Superior temporal gyrus (tissue), 1 donor: ENCODE data around the gene COMT.
"Not testable (repeated sequence)": the region's sequence is repeated elsewhere in the genome, so short reads cannot be mapped to it uniquely, and the experiment has no call there.

Source experiments
- DNase-seq: peaks from one replicate; pipeline ENCODE4 v3.0.0-alpha.2; 2016; ENCODE audit errors: extremely low spot score

COMT gene

DNA sequence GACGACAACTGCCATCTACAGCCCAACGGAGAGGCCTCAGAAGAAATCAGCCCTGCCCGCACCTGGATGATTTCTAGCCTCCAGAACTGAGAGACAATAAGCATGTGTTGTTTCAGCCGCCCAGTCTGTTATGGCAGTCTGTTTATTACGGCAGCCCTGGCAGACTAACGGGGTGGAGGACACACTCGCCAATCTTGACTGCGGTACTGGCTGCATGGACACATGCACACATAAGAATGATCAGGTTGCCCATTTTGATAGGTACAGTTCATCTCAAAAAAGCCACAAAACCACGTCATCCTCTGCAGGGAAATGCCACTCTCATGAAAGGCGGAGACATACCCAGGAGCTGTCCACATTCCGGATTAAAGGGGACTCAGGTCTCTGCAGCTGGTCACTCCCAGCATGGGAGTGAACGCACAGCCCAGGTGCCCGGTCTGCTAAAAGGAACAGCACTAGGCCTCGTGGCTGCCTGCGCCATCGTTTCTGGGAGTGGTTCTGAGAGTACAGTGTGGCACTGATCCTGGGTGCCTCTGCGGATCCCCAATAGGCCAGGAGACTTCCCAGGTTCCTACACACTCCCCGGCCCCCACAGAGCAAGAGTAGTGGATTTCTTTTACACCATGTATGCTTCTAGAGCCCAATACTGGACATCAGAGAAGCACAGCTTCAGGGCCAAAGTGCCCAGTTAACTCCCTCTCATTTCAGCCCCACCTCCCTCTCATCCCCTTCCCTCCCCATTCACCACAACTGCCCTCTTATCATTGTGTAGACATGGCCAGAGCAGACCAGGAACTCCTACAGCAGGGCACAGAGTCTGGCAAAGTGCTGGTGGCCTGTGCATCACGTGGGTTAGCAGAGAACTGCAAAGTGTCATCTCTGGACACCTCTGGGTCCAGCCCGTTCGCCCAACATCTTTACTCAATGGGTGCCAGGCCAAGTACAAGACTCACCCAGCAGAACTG, 11.7 kb upstream of the COMT start:
- no peak for DNase-seq

DNA sequence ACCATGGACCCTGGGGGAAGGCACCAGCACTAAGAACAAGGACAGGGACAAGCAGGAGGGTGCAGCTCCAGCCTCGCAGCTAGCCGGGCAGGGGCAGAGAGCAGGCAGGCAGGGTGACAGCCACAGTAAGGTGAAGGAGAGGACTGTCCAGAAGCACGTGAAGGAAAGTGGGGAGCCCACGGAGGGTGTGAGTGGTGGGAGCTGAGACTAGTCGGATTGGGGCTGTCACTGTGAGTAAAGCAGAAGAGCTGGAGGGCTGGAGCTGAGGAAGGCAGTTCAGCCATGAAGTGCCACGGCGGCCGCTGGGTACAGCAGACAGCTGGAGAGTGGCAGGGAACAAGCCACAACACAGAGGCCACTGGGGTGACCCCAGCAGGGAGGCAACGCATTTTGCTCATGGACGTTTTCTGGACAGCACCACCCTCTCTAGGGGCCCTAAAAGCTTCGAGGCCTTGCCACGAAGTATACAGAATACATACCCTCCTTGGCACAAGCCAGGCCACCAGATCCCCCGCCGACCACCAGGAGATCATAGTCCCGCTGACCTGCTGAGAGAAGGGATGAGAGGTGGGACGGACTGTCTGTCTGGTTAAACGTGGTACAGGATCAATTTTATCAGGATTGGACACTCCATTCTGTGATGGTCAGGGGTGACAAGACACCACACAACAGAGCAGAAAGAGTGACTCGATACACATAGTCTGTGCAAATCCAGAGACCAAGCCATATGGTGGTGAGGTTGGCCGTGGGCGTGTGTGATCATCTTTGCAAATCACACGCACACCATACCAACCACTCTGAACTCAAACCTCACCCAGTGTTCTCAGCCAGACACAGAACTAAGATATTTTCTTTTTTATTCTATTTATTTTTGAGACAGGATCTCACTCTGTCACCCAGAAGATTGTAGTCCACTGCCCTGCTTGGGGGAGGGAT, 10.8 kb upstream of the COMT start:
- peak; percentile 26 for DNase-seq

DNA sequence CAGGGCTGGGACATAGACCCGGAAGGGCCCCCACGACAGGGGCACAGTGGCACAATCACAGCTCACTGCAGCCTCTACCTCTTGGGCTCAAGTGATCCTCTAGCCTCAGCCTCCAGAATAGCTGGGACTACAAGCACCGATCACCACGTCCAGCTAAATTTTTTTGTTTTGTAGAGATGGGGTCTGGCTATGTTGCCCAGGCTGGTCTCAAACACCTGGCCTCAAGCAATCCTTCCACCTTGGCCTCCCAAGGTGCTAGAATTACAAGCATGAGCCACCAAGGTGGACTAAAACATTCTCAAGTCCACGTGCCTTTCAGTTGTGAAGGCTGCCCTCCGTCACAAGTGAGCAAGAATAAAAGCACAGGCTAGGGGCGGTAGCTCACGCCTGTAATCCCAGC, 10.1 kb upstream of the COMT start:
- no peak for DNase-seq

DNA sequence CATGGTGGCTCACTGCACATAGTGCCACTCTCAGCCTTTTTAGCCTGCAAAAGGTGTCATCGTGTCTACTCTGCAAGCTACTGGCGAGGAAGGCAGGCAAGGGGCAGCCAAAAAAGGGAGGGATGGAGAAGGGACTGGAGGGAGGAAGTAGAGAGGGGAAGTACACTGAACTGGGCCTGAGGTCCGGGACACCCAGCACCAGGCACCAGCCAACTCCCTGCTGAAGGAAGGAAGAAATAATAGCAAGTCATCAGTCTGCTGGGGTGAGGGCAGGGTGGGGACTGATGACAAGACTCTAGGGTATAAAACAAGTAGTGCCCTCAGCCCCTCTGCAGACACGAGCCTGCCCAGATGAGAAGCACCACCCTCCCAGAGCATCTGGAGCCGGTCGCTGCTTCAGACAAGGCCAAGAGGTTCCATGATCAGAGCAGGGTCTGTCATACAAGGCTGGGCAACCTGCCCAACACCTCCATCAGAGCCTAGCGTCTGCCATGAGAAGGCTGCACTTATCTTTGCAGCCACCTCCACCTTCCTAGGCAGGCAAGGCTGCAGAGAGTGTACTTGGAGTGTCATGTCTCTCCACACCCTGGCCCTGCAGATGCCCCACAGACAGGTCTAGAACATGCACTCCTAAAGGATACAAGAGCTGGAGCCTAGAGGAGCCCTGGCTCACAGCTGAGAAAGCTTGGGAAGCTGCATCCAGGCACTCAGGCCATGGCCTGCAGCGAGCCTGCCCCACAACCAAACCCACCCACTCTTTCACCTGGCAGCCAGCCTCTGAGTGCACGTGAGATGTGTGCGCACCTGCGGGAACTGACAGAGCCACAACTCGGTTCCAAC, 9.0 kb upstream of the COMT start:
- no peak for DNase-seq

DNA sequence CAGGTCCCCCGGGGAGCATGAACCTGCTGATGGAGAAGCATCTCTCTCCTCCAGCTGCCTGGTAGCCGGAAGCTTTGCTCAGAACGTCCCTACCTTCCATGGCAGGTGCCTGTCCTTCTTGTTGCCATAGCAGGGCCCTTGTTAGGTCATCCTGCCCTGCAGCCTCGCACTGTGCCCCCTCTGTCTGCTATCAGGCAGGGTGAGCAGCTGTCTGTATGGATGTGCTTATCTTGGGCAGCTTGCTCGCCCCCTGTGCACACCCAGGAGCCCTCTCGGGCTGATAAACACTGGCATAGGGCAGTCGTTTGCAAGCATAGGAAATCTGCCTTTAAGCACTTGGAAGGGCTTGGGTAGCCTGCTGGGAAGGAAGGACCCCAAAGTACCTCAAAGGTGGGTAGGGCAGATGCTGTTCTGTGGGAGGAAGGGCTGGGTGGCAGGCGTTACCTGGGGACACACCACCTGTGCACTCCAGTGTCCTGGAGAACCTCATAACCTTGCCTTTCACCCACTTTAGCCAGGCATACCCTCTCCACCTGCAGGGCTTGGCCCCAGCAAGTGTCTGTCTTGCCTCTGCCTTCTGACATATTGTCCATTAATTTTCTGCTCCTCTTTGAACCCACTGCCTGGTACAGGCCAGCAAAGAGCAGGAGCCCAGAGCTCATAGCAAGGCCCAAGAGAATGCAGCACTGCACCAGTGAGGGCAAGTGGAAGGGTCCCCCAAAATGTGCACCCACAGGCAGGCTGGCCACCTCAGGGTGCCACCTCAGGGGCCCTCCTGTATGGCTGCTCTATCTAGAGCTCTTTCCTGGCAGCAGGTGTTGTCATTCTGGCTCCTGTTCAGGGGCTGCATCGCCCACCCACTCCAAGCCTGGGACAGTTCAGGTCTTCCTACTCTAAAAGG, 8.0 kb upstream of the COMT start:
- no peak for DNase-seq

DNA sequence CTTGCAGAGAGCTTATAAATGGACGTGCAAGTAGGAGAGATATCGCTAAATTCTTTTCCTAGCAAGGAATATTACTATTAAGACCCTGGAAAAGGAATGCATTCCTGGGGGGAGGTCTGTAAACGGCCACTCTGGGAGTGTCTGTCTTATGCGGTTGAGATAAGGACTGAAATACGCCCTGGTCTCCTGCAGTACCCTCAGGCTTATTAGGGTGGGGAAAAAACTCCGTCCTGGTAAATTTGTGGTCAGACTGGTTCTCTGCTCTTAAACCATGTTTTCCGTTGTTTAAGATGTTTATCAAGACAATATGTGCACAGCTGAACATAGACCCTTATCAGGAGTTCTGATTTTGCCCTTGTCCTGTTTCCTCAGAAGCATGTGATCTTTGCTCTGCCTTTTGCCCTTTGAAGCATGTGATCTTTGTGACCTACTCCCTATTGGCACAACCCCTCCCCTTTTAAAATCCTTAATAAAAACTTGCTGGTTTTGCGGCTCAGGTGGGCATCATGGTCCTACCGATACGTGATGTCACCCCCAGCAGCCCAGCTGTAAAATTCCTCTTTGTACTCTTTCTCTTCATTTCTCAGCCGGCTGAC, 6.4 kb upstream of the COMT start:
- not testable (repeated sequence) for DNase-seq

DNA sequence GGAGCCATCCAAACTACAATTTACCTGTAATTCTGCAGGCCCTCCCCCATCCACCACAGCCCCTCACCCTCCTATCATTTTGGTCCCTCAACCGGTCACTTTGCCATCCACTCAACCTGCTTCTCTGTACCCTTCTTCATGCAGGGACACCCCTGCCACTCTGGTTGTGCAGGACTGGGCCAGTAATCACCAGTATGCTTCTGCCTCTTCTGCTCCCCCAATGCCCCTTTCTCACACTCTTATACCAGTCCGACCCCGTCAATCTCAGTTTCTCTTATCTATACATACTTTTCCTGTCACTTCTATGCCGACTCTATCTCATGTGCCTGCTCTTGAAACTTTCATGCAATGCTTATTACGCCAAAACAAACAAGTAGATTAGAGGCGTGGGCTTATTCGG, 5.1 kb upstream of the COMT start:
- no peak for DNase-seq

DNA sequence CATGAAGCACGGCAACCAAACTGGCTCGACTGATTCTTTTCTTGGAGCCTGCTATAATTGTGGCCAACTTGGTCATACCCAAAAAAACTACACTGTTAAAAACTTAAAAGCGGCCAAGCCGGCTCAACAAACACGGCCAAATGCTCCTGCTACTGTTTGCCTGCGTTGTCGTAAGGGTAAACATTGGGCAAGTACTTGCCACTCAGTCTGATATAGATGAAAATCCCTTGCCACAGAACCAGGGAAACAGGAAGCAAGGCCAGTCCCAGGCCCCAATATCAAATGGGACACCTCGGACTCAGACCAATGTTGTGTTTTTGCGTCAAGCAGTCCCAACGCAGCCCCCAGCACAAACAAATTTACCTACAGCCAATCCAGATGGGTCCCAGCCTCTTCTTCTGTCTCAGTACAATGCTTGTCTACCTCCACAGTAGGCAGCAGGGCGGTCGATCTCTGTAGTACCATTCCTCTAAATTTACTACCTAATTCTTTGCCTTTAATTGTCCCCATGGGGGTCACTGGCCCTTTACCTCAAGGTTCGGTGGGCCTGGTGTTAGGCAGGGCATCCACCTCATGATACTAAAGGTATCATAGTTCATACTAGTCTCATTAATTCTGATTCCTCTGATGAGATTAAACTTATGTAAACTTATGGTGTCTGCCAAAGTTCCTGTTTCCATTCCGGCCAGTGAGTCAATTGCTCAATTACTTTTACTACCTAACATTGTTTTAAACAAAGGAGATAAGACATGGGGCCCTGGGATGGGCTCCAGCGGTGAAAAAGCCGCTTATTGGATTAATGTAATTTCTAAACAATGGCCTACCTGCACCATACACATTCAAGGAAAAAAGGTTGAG, 3.7 kb upstream of the COMT start:
- DNase-seq: no peak

DNA sequence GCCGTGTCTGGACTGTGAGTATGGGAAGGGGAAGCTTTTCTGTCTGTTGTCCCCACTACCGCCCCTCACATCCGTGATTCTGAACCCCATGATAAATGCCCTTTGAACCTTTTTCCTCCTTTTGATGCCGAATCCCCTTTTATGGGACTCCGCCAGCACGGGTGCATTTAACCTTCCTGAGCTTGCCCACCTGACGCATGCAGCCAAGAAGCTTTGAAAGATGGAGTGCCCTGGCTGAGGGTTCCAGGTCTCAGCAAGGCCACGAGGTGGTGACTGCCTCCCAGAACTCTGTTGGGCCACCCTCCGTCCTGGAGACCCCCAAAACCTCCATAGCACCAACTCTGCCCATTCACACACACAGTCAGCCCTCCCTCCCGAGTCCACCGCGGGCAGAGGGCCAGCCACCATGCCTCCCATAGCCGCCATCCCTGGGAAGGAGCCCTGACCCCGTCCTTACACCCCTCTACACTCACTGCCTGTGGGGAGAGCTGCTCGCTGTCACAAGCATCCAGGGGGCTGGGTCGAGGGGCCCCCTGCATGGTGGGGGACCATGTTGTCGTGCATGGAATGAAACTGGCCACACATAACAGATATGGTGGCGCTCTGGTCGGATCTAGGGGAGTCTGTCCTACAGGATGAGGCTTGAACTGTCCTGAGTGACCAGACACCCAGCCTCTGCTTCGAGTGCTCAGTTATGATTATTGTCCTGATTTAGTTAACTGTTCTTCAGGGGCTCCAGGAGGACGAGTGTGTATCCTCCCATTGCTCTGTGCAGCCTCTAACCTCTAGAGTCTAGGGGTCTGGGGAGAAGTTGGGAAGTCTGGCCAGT, 822 bp upstream of the COMT start:
- no peak for DNase-seq

DNA sequence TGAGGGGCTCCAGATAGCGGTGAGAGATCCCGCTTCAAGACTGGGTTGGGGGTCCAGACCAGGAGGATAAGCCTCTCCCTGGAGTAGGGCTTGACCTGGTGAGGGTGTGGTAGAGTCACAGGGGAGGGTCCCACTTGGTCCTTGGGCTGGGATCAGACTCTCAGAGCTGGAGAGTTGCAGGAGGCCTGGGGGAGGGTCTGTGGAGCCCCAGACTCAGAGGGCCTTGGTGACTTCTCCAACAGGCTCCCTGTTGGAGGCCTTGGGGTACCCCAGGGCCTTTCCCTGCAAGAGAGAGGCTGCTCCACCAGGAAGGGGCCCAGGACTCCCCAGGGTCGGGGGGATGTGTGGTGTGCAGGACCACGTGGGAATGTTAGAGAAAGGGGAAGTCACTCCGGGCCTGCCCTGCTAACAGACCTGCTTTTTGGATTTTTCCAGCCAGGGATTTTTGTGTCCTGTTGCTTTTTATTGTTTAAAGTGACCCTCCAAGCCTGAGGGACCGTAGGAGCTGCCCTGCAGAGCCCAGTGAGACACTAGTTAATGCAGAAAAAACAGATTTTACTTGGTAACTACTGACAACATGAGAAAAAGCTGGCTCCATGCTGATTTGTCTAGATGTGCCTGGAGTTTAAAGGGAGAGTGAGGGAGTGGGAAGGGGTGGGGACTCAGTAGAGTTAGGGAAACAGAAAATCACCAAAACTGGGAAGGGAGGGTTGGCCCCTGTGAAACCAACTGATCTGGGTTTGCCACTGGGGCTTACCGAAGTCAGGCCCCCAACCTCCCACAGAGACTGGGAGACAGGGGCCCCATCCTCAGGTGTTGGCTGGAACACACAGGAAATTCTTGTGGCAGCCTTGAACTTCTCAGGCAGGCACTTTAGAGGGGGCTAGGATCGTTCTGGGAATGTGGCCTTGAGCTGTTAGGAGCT, 847 bp downstream of the COMT start:
- peak; percentile 47 for DNase-seq

DNA sequence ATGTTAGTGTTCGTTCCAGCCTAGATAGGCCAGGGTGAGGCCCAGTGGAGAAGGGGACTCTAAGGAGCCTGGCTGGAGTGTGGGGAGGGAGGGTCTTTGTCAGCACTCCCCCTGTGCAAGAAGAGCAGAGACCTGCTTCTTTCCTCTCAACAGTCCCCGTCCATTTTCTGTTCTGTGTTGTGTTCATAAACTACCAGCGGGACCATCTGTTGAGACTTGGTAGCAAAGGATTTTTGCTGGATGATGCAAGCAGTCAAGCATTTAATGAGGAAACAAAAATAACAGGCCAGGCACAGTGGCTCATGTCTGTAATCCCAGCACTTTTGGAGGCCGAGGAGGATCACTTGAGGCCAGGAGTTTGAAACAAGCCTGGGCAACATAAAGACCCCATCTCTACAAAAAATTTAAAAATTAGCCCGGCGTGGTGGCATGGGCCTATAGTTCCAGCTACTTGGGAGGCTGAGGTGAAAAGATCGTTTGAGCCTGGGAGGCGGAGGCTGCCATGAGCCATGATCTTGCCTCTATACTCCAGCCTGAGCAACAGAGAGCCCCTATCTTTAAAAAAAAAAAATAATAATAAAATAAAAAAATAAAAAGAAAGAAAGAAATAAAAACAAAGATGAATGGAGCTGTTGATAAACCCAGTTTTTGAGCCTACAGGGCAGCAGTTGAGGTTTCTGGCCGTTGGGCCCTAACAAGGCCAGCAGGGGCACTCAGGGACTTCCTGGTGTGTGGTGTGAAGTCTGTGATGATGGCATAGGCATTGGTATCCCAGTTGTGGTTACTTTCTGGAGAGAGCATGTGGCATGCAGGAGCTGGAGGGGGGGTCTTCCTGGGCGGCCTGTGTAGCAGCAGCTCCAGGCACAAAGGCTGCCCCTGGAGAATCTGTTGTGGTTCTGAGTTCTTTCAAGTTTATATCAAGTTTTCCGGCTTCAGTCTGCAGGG, 1.8 kb downstream of the COMT start:
- DNase-seq: peak; percentile 20

DNA sequence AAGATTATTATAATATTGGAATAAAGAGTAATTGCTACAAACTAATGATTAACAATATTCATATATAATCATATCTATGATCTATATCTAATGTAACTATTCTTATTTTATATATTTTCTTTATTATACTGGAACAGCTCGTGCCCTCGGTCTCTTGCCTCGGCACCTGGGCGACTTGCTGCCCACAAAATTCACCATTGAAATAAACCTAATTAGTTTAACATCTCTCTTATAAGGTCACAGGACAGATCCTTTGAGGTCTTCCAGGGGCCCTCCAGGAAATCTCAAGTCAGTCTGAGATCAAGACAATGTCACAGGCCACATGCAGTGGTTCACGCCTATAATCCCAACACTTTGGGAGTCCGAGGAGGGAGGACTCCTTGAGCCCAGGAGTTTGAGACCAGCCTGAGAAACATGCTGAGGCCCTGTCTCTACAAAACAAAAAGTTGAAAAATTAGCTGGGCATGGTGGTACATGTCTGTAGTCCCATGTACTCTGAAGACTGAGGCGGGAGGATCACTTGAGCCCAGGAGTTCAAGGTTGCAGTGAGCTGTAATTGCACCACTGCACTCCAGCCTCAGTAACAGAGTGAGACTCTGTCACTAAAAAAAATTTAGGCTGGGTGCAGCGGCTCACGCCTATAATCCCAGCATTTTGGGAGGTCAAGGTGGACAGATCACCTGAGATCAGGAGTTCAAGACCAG, 6.6 kb downstream of the COMT start:
- no peak for DNase-seq

DNA sequence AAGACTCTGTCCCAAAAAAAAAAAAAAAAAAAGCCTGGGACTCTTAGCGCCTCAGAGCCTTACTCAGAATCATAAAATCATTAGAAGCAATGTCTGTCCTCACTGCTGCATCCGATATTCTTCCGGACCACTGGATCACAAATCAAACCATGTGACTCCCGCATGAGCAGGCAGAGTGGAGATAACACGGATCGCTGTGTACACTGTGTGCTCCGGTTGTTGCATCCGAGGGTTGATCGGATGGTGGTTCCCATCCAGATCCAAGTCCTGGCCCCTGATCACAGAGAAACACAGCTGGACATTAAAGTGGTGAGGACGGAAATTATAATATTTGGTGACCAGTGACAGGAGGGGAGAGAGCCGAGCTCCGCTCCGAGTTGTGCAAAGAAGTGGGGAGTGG, 9.8 kb downstream of the COMT start:
- no peak for DNase-seq

DNA sequence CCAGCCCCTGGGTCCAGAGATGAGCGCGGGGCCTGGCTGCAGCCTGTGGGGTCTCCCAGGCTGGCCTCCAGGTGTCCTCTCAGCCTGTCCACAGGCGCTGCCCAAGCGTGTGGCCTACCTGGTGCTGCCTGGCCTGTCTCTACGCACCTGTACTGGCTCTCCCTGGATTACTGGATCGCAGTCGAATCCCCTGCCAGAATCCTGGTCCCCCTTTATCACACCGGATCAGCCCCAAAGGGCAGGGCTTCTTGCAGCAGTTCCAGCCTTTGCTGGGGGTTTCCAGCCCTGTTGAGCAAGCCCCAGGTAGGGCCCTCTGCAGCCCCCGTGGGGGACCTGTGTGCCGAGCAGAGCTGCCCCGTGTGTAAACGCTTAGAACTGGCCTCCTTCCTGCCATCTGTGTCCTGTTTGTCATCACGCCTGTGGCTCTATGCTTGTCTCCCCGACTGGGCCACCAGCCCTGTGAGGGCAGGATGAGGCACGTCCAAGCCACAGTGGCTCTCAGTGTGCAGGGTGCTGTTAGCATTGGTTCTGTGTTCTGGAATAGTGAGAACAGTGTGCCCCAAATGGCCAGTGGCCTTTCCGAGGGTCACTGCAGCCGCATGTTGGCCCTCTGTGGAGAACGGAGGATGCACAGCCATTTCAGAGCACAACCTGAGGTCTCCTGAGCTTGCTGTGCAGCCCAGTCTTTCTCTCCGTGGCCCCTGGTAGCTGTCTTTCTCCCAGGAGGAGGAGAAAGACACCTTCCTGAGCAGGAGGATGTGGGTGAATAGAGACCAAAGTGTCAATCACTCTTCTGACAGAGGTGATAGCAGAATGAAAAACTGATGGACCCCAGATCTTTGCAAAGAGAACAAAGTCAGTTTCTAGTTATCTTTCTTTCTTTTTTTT, 13.9 kb downstream of the COMT start:
- DNase-seq: no peak
